IPS-NIHi7 (cell line): ENCODE data around the gene RFX4.
"Not testable (repeated sequence)": the region's sequence is repeated elsewhere in the genome, so short reads cannot be mapped to it uniquely, and the experiment has no call there.

Source experiments
- DNase-seq: peaks from one replicate; pipeline ENCODE4 v3.0.0; 2012; ENCODE audit warnings: mixed read lengths; ENCODE audit errors: extremely low spot score

RFX4 gene

GRCh38 chr12:106690569-106691305 is 107.9 kb downstream of the RFX4 start:
- DNase-seq, result no peak

- not testable (repeated sequence) for DNase-seq
These were observed 109.2 kb downstream of the RFX4 start for GRCh38 chr12:106692033-106692432.

GRCh38 chr12:106692896-106693820 is 110.4 kb downstream of the RFX4 start:
- DNase-seq, result no peak

- no peak for DNase-seq
These were observed 113.3 kb downstream of the RFX4 start for GRCh38 chr12:106696071-106696470.

GRCh38 chr12:106696681-106697417 is 114.0 kb downstream of the RFX4 start:
- DNase-seq, result no peak

- DNase-seq, result no peak
These were observed 121.3 kb downstream of the RFX4 start for GRCh38 chr12:106704081-106704480.

GRCh38 chr12:106705971-106706370 is 123.2 kb downstream of the RFX4 start:
- DNase-seq, result no peak

- no peak for DNase-seq
These were observed 126.3 kb downstream of the RFX4 start for GRCh38 chr12:106709068-106709511.

GRCh38 chr12:106710143-106710893 is 127.5 kb downstream of the RFX4 start:
- DNase-seq, result no peak

- DNase-seq, result no peak
These were observed 128.5 kb downstream of the RFX4 start for GRCh38 chr12:106711316-106711715.

GRCh38 chr12:106712768-106713167 is 130.0 kb downstream of the RFX4 start:
- DNase-seq, result no peak

GRCh38 chr12:106714926-106715325 is 132.1 kb downstream of the RFX4 start:
- no peak for DNase-seq

GRCh38 chr12:106715582-106715981 is 132.8 kb downstream of the RFX4 start:
- no peak for DNase-seq

GRCh38 chr12:106717673-106718072 is 134.9 kb downstream of the RFX4 start:
- DNase-seq, result no peak

GRCh38 chr12:106719879-106720278 is 137.1 kb downstream of the RFX4 start:
- no peak for DNase-seq

GRCh38 chr12:106720696-106721095 is 137.9 kb downstream of the RFX4 start:
- DNase-seq, result no peak

GRCh38 chr12:106721915-106722314 is 139.1 kb downstream of the RFX4 start:
- DNase-seq, result no peak

- DNase-seq, result peak; percentile 64
These were observed 140.0 kb downstream of the RFX4 start for GRCh38 chr12:106722837-106723236.

- no peak for DNase-seq
These were observed 140.6 kb downstream of the RFX4 start for GRCh38 chr12:106723416-106723815.

GRCh38 chr12:106724116-106724515 is 141.3 kb downstream of the RFX4 start:
- no peak for DNase-seq

- DNase-seq, result no peak
These were observed 142.1 kb downstream of the RFX4 start for GRCh38 chr12:106724934-106725333.
